GM21576 (cell line): ENCODE data around the gene ITSN1.

Experiments
- ATAC-seq: cut with Tn5 transposase; IDR thresholded peaks from one replicate; pipeline ENCODE4 v1.9.1; 2021; ENCODE audit warnings: mild to moderate bottlenecking, moderate library complexity; ENCODE audit not compliant: unreplicated experiment

The ITSN1 gene

DNA sequence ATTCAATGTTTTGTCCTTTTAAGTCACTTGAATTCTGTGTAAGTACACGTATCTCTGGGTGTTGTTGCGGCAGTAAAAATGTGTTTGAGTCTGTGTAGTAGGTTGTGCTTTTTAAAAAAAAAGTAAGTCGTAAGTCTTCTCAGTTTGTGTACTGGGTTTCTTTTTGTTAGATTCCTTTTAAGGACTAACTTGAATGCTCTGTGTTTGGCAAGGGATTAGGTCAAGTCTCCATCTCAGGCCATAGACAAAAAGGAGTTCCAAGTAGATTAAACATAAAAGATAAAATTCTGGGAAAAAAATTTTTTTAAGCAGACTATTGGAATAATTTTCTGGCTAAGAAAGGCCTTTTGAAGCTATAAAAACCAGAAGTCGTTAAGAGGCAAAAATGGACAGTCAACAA is 160.2 kb downstream of the ITSN1 start:
- no peak for ATAC-seq

GRCh38 chr21:33808715-33809367 is 166.5 kb downstream of the ITSN1 start:
- ATAC-seq: no peak

- no peak for ATAC-seq
Observed at GRCh38 chr21:33810766-33811165, 168.5 kb downstream of the ITSN1 start.

DNA sequence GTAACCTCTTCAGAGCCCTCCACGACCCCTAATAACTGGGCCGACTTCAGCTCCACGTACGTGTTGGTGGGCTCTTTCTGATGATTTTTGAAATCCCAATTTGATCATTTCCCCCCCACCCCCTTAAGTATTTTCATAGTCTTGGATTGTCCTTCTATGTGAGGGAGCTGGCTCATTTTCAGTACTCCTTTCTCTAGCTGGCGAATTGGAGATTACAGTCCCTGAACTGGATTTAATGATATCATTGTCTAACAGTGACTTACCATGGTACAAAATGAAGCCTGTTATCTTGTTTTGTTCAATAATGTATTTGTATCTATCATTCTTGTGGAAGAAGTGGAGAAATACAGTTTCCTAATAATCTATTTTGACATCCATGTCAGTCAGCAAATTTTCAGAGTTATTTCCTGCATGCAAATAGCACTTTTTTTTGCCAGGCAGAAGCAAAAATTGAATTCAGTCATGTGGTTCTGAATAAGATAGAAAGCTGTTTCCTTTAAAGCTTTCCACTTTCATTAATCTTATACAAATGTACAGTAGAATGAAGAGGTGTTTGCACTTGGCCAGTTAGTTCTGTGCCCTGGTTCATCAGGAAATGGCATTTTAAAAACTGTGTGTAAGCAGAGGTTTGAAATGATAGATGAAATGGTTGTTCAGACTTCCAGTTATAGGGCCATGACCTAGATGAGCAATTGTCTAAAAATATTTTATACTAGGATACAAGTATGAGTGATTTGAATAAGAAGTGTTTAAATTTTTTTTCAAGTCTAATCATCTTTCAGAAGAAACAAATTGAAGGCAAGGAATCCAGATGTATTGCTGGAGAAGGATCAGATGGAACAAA is 169.1 kb downstream of the ITSN1 start:
- ATAC-seq: no peak

DNA sequence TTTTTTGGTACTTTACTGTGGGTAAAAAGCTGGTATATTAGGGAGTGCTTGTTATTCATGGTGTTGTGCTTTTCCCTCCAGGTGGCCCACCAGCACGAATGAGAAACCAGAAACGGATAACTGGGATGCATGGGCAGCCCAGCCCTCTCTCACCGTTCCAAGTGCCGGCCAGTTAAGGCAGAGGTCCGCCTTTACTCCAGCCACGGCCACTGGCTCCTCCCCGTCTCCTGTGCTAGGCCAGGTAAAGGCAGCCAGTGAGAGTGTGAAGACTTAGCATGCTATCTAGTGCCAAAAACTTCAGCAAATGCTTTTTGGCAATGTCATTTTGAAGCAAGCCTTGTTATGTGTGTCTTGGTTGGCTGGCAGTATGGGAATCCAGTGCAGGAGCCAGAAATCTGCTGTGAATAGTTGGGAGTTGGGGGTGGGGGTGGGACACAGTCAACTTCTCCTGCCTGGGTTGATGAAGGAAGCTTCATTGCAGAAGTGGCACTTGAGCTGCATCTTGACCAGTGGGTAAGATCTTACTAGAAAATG is 171.6 kb downstream of the ITSN1 start:
- no peak for ATAC-seq

- ATAC-seq: no peak
Observed at GRCh38 chr21:33815143-33815707, 172.9 kb downstream of the ITSN1 start.

GRCh38 chr21:33816174-33816573 is 173.9 kb downstream of the ITSN1 start:
- ATAC-seq: no peak

GRCh38 chr21:33817138-33817537 is 174.8 kb downstream of the ITSN1 start:
- no peak for ATAC-seq

- ATAC-seq: no peak
Observed at GRCh38 chr21:33817663-33818451, 175.6 kb downstream of the ITSN1 start.

DNA sequence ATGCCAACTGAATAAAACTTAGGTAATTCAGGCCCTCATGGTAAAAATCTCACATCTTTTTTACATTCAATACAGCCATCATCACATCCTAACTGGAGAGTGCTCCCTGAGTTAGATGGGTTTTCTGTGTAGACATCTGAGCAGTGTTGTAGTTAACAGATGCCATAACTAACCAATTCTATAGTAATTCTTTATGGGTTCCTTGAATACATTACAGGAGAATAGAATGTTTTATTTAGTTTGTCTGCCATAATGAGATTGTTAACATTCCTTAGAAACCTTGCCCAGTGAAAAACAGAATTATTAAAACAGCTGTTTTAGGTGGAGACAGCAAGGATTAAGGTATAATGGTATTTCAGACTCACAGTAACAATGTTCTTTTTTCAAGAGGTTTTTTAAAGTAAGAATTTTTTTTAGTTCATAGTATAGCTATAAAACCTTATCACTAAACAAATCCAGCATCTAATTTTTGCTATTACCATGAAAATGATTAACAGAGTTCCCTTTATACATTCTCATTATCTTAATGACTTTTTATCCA is 178.0 kb downstream of the ITSN1 start:
- ATAC-seq: no peak

DNA sequence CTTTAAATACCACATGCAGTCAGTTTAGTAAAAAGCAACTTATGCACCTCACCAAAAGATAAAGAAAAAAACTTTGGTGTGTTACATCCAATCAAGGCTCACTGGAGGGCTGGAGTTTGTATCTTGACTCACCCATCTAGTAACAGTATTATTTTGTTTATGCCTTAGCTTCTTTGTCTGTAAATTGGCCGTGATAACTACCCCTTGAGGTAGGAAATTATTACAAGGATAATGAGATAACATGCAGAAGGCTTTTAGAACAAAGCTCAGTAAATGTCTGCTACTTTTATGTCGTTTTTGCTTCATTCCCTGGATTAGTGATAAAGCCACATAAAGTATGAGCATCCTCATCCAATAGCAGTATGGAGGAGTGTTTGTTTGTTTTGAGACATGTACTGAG is 178.5 kb downstream of the ITSN1 start:
- ATAC-seq: no peak

DNA sequence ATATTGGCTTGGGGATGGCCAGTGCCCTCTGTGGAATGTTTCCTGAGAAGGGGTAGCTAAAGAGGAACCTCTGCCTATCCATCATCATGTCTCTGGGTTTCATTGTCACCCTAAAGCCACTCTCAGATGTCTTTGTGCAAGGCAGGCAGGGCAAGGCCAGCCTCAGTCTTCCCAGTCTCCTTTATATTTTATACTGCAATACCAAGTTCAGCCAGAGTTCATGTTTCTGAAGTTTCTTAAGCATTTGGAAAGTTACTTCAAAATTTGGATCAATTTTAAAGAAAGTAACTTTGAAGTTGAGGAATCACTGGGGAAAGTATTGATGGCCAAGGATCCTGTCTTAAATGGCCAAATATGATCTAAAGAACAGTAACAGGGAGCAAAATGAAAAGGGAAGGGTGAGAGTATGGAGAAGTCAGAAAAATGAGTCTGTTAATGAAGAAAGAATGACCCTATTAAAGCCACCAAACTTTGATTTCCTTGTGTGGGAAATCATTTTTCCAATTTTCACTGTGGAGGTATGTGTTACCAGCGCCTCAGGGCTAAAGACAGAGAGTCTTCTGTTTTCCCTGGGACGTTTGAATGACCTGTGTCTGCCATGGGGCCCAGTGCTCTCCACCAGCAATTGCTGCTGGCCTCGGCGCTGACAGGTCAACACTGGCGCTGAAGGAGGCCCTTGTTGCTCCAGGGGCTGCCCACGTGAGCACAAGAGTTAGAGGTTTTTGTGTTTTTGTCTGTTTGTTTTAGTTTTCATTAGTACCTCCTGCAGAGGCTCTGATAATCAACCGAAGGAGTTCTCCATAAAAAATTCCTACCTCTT is 179.4 kb downstream of the ITSN1 start:
- ATAC-seq: no peak

- no peak for ATAC-seq
Observed at GRCh38 chr21:33824156-33824941, 182.0 kb downstream of the ITSN1 start.

DNA sequence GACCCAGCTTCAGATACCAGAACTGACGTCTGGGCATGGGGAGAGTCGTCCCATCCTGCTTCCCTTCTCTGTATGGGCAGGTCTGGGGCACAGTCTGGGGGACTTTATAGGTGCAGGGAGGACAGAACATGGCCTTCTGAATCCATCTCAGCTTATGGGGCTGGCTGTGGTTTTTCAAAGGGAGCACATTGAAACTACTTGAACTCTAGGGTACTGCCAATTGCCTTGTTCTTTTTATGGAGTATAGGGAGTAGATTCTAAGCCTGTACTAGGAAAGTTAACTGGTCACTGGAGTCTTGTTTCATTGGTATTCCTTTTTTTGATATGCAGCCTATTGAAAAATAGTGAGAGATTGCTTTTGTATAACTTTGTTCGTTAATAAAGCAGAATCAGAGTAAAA is 183.1 kb downstream of the ITSN1 start:
- no peak for ATAC-seq

- ATAC-seq: no peak
Observed at GRCh38 chr21:33825915-33826314, 183.6 kb downstream of the ITSN1 start.

- no peak for ATAC-seq
Observed at GRCh38 chr21:33828083-33828482, 185.8 kb downstream of the ITSN1 start.

GRCh38 chr21:33828577-33828976 is 186.3 kb downstream of the ITSN1 start:
- no peak for ATAC-seq

- ATAC-seq: no peak
Observed at GRCh38 chr21:33829844-33830243, 187.5 kb downstream of the ITSN1 start.
